A549 treated with ZK216348 at 1 μM for 4 hours (cell line): ENCODE measurements around the gene ZMYND19. TPM values are rescaled to one million over a fixed set of nuclear protein-coding genes. Genes with fewer than 3 reads are reported as not detected.

ENCODE experiments used
- total RNA-seq: library from RNA; stranded (reverse); fragments of 200-300 nt; extraction: Qiagen RNA extraction; gene quantifications from 5 replicates; pipeline ENCODE4 v1.2.3, GENCODE V29; 2022; ENCODE audit warnings: low read depth

ZMYND19 gene
- 34.1 to 61.4 TPM (median 59.9 TPM) in 5 replicates for total RNA-seq

GRCh38 chr9:137590469-137591383 is at the start of gene ZMYND19:
ZMYND19 (minus strand) TSS chr9:137590512; CDS start chr9:137590263, 249 bp downstream.

GRCh38 chr9:137618105-137619067 is 28.1 kb upstream of the ZMYND19 start, which contains the start of gene EHMT1:
EHMT1 (plus strand) TSS chr9:137619005; CDS start chr9:137619029, 24 bp downstream.

GRCh38 chr9:137605121-137606004 is 15.1 kb upstream of the ZMYND19 start, which contains the start of gene ARRDC1:
ARRDC1 (plus strand) TSS chr9:137605686; CDS start chr9:137605718, 32 bp downstream.

GRCh38 chr9:137578518-137579258 is 11.6 kb downstream of the ZMYND19 start, which contains the start of gene DPH7:
DPH7 (minus strand) TSS chr9:137578925; CDS start chr9:137578777, 148 bp downstream.

GRCh38 chr9:137551264-137552021 is 38.9 kb downstream of the ZMYND19 start, which contains the start of gene MRPL41:
MRPL41 (plus strand) TSS chr9:137551879; CDS start chr9:137552082, 203 bp downstream.

GRCh38 chr9:137550231-137550621 is 40.1 kb downstream of the ZMYND19 start, which contains the start of gene PNPLA7:
PNPLA7 (minus strand) TSS chr9:137550402; CDS start chr9:137550197, 205 bp downstream.

Other genes with a start within 250 kb of the ZMYND19 start
- 2.5 to 6.8 TPM (median 6.4 TPM) in 5 replicates for gene EXD3, start 167.3 kb downstream of the ZMYND19 start, total RNA-seq
- gene NOXA1, start 167.1 kb downstream of the ZMYND19 start, total RNA-seq, result 0.53 to 2.1 TPM (median 1.9 TPM) in 5 replicates
- gene ENTPD8, start 149.2 kb downstream of the ZMYND19 start, total RNA-seq, result 0.18 to 0.29 TPM (median 0.19 TPM) in 5 replicates
- gene NSMF, start 131.2 kb downstream of the ZMYND19 start, total RNA-seq, result 28.4 to 48.9 TPM (median 43.2 TPM) in 5 replicates
- 0.28 to 1.2 TPM (median 1.1 TPM) in 5 replicates for gene PNPLA7, start 40.1 kb downstream of the ZMYND19 start, total RNA-seq
- gene MRPL41, start 38.6 kb downstream of the ZMYND19 start, total RNA-seq, result 43.8 to 100 TPM (median 90.0 TPM) in 5 replicates
- 19.5 to 32.6 TPM (median 30.3 TPM) in 5 replicates for gene DPH7, start 11.6 kb downstream of the ZMYND19 start, total RNA-seq
- 26.9 to 54.5 TPM (median 45.5 TPM) in 5 replicates for gene ARRDC1, start 15.2 kb upstream of the ZMYND19 start, total RNA-seq
- gene EHMT1, start 28.5 kb upstream of the ZMYND19 start, total RNA-seq, result 33.7 to 50.4 TPM (median 47.4 TPM) in 5 replicates